H9 (cell line): ENCODE measurements around the gene DUSP15. TPM values are rescaled to one million over a fixed set of nuclear protein-coding genes. Genes with fewer than 3 reads are reported as not detected.

Source experiments
- DNase-seq: peaks from one replicate; pipeline ENCODE4 v3.0.0-alpha.2; 2017
- H2AFZ ChIP-seq: one replicate; pipeline ENCODE4 v1.6.1; 2013; ENCODE audit warnings: mild to moderate bottlenecking, low read length, control low read depth, moderate library complexity
- H2AK5ac ChIP-seq: 2 replicates; pipeline ENCODE4 v1.6.1; 2013; ENCODE audit warnings: low read length, control low read depth, mixed read lengths; ENCODE audit not compliant: insufficient read length
- H2BK120ac ChIP-seq: one replicate; pipeline ENCODE4 v1.6.1; 2013; ENCODE audit warnings: low read depth, mild to moderate bottlenecking, low read length, control low read depth, inconsistent platforms; ENCODE audit not compliant: poor library complexity, severe bottlenecking
- H2BK12ac ChIP-seq: 2 replicates; pipeline ENCODE4 v1.6.1; 2013; ENCODE audit warnings: low read length, control low read depth, mixed read lengths, low read depth; ENCODE audit not compliant: insufficient read length
- H2BK15ac ChIP-seq: 2 replicates; pipeline ENCODE4 v1.6.1; 2013; ENCODE audit warnings: low read depth, low read length, control low read depth
- H2BK20ac ChIP-seq: one replicate; pipeline ENCODE4 v1.6.1; 2013; ENCODE audit warnings: low read depth, mild to moderate bottlenecking, low read length, control low read depth, inconsistent platforms; ENCODE audit not compliant: poor library complexity, severe bottlenecking
- H2BK5ac ChIP-seq: 2 replicates; pipeline ENCODE4 v1.6.1; 2013; ENCODE audit warnings: low read length, control low read depth, mixed read lengths; ENCODE audit not compliant: insufficient read length
- H3K14ac ChIP-seq: 2 replicates; pipeline ENCODE4 v1.6.1; 2013; ENCODE audit warnings: low read length, control low read depth; ENCODE audit not compliant: insufficient read depth
- H3K18ac ChIP-seq: 2 replicates; pipeline ENCODE4 v1.6.1; 2013; ENCODE audit warnings: low read depth, mild to moderate bottlenecking, mixed read lengths, low read length, control low read depth; ENCODE audit not compliant: insufficient read length
- H3K23ac ChIP-seq: 2 replicates; pipeline ENCODE4 v1.6.1; 2013; ENCODE audit warnings: low read length, control low read depth, mixed read lengths, low read depth; ENCODE audit not compliant: insufficient read length
- H3K23me2 ChIP-seq: 2 replicates; pipeline ENCODE4 v1.6.1; 2013; ENCODE audit warnings: low read depth, mild to moderate bottlenecking, mixed read lengths, low read length, control low read depth; ENCODE audit not compliant: insufficient read length, poor library complexity, severe bottlenecking
- H3K27ac ChIP-seq: 2 replicates; pipeline ENCODE4 v1.5.1; 2013; ENCODE audit warnings: low read length, control low read depth, mixed read lengths, low read depth; ENCODE audit not compliant: insufficient read length
- H3K27me3 ChIP-seq: 2 replicates; pipeline ENCODE4 v1.6.1; 2013; ENCODE audit warnings: low read length, control low read depth, inconsistent platforms; ENCODE audit not compliant: insufficient read depth
- H3K4ac ChIP-seq: 2 replicates; pipeline ENCODE4 v1.6.1; 2013; ENCODE audit warnings: low read depth, mild to moderate bottlenecking, control low read depth, inconsistent platforms, low read length, moderate library complexity
- H3K4me1 ChIP-seq: 2 replicates; pipeline ENCODE4 v1.6.1; 2013; ENCODE audit warnings: low read length, control low read depth, inconsistent platforms; ENCODE audit not compliant: insufficient read depth
- H3K4me2 ChIP-seq: 2 replicates; pipeline ENCODE4 v1.6.1; 2013; ENCODE audit warnings: low read length, control low read depth, mixed read lengths; ENCODE audit not compliant: insufficient read length, insufficient read depth
- H3K56ac ChIP-seq: 2 replicates; pipeline ENCODE4 v1.6.1; 2013; ENCODE audit warnings: low read depth, mild to moderate bottlenecking, mixed read lengths, low read length, control low read depth; ENCODE audit not compliant: insufficient read length
- H3K79me1 ChIP-seq: 2 replicates; pipeline ENCODE4 v1.6.1; 2013; ENCODE audit warnings: low read depth, mild to moderate bottlenecking, moderate library complexity, low read length, control low read depth, inconsistent platforms; ENCODE audit not compliant: insufficient read depth, poor library complexity, severe bottlenecking
- H3K79me2 ChIP-seq: 2 replicates; pipeline ENCODE4 v1.6.1; 2013; ENCODE audit warnings: low read length, control low read depth, inconsistent platforms; ENCODE audit not compliant: insufficient read depth
- H3K9ac ChIP-seq: 2 replicates; pipeline ENCODE4 v1.6.1; 2013; ENCODE audit warnings: low read length, control low read depth, mixed read lengths; ENCODE audit not compliant: insufficient read length; ENCODE audit errors: extremely low read depth
- H3K9me3 ChIP-seq: one replicate; pipeline ENCODE4 v1.6.1; 2013; ENCODE audit warnings: low read depth, low read length, inconsistent platforms; ENCODE audit not compliant: control insufficient read depth
- H3T11ph ChIP-seq: one replicate; pipeline ENCODE4 v1.6.1; 2013; ENCODE audit warnings: mild to moderate bottlenecking, low read length, control low read depth, inconsistent platforms
- H4K20me1 ChIP-seq: one replicate; pipeline ENCODE4 v1.6.1; 2013; ENCODE audit not compliant: control insufficient read depth, insufficient read length, insufficient read depth
- H4K5ac ChIP-seq: 2 replicates; pipeline ENCODE4 v1.6.1; 2013; ENCODE audit warnings: low read depth, mild to moderate bottlenecking, mixed read lengths, low read length, control low read depth; ENCODE audit not compliant: insufficient read length
- H4K8ac ChIP-seq: replicated peaks from 2 replicates; pipeline ENCODE4 v1.6.1; 2013; ENCODE audit warnings: low read length, control low read depth, mixed read lengths, low read depth; ENCODE audit not compliant: insufficient read length
- H4K91ac ChIP-seq: 2 replicates; pipeline ENCODE4 v1.6.1; 2013; ENCODE audit warnings: low read depth, mild to moderate bottlenecking, moderate library complexity, mixed read lengths, low read length, control low read depth; ENCODE audit not compliant: insufficient read length
- H3K27ac Mint-ChIP-seq, 3 experiments: 2 replicates in 2 of 3; 3 replicates in 1 of 3; pipeline ENCODE4 v1.8.0; 2020 to 2021; ENCODE audit warnings: mixed read lengths in 3 of 3, mild to moderate bottlenecking in 1 of 3, moderate library complexity in 1 of 3
- H3K27me3 Mint-ChIP-seq: 2 replicates; pipeline ENCODE4 v1.8.0; 2021; ENCODE audit warnings: low read depth, mild to moderate bottlenecking, moderate library complexity, mixed read lengths
- H3K36me3 Mint-ChIP-seq, 3 experiments: 2 replicates in 2 of 3; 3 replicates in 1 of 3; pipeline ENCODE4 v1.8.0; 2020 to 2021; ENCODE audit warnings: low read depth in 3 of 3, mixed read lengths in 3 of 3; ENCODE audit not compliant: insufficient read depth in 1 of 3
- H3K4me1 Mint-ChIP-seq, 2 experiments: 2 replicates each; pipeline ENCODE4 v1.8.0; 2020; ENCODE audit warnings: mixed read lengths in 2 of 2
- H3K4me3 Mint-ChIP-seq, 2 experiments: 2 replicates in 1 of 2; 3 replicates in 1 of 2; pipeline ENCODE4 v1.8.0; 2020 to 2021; ENCODE audit warnings: mild to moderate bottlenecking in 2 of 2, mixed read lengths in 2 of 2, moderate library complexity in 1 of 2
- H3K9me3 Mint-ChIP-seq, 2 experiments: 2 replicates in 1 of 2; 3 replicates in 1 of 2; pipeline ENCODE4 v1.8.0; 2020; ENCODE audit warnings: mild to moderate bottlenecking in 2 of 2, mixed read lengths in 2 of 2, moderate library complexity in 1 of 2
- CTCF ChIP-seq: fragments of 200-600 bp; sonication (generic); conservative IDR thresholded peaks from 3 replicates; pipeline ENCODE4 v1.8.0; 2021; ENCODE audit warnings: antibody characterized with exemption, mild to moderate bottlenecking
- WGBS: extraction: QIAGEN DNeasy Blood & Tissue Kit; methylation state at CpG from one replicate; pipeline ENCODE4 v1.1.7; 2013; ENCODE audit warnings: missing lambda C conversion rate, low lambda C conversion rate, mixed read lengths; ENCODE audit not compliant: insufficient read length; ENCODE audit errors: extremely low coverage; 5-methylcytosine and 5-hydroxymethylcytosine counted together
- total RNA-seq: library from RNA; stranded (reverse); gene quantifications from 2 replicates; pipeline ENCODE4 v1.2.1, GENCODE V29; 2021

The DUSP15 gene
- total RNA-seq, 1 experiment from 2014 or later, result 5.6 TPM

GRCh38 chr20:31836853-31837608 lies 33.3 kb downstream of the DUSP15 start:
- H3K23ac ChIP-seq, result no peak overlapping the region
- no peak overlapping the region for H4K8ac ChIP-seq
- Mint-ChIP-seq H3K4me3 (no peak overlapping the region), H3K27ac (peak overlapping the region in 2 of 3 experiments; percentile 27 to 66; a peak in 1 of 7 replicates), H3K9me3 (no peaks in the 10 kb centered on the region), H3K4me1 (peaks cover 26 to 27% of the 10 kb centered on the region in 2 experiments), H3K27me3 (peaks cover 2% of the 10 kb centered on the region), H3K36me3 (no peaks in the 10 kb centered on the region)
- no peak for DNase-seq
- H3K9ac ChIP-seq, result no peak overlapping the region
- H3T11ph ChIP-seq, result no peak overlapping the region
- no peak overlapping the region for H3K27ac ChIP-seq
- H3K23me2 ChIP-seq, result no peaks in the 10 kb centered on the region
- H3K4me1 ChIP-seq, result no peaks in the 10 kb centered on the region; the same call in 1 of the 2 replicates
- no peak overlapping the region for H2BK12ac ChIP-seq
- no peak overlapping the region for H3K56ac ChIP-seq
- H3K4me2 ChIP-seq, result no peak overlapping the region
- H2BK15ac ChIP-seq, result no peak overlapping the region
- H3K79me2 ChIP-seq, result no peaks in the 10 kb centered on the region
- no CpG with 5 or more reads among the region's 5 CpGs for WGBS
- H3K14ac ChIP-seq, result no peak overlapping the region
- H3K9me3 ChIP-seq, result no peaks in the 10 kb centered on the region
- H4K91ac ChIP-seq, result no peak overlapping the region
- H2BK20ac ChIP-seq, result no peak overlapping the region
- H4K5ac ChIP-seq, result no peak overlapping the region
- no peak overlapping the region for H2BK120ac ChIP-seq
- no peaks in the 10 kb centered on the region for H3K27me3 ChIP-seq
- no peaks in the 10 kb centered on the region for H4K20me1 ChIP-seq
- no peak overlapping the region for H3K4ac ChIP-seq
- no peaks in the 10 kb centered on the region for H3K79me1 ChIP-seq
- H2AK5ac ChIP-seq, result no peak overlapping the region
- no peak overlapping the region for H2AFZ ChIP-seq
- no peak for TF ChIP-seq CTCF
- no peak overlapping the region for H3K18ac ChIP-seq
- no peak overlapping the region for H2BK5ac ChIP-seq
